Pancreas (tissue), 10 donors: ENCODE measurements around the gene TBC1D13. TPM values are rescaled to one million over a fixed set of nuclear protein-coding genes. Genes with fewer than 3 reads are reported as not detected.
A peak's percentile ranks its signal among the peaks of the same experiment; 100 is the strongest.
"Not testable (repeated sequence)": the region's sequence is repeated elsewhere in the genome, so short reads cannot be mapped to it uniquely, and the experiment has no call there.

Experiments
- ATAC-seq, 4 donors: fragments of 200-7000 bp; cut with Tn5 transposase; one replicate each; pipeline versions ENCODE4 v1.8.0 to v1.9.1; 2020; ENCODE audit warnings: mild to moderate bottlenecking in 4 of 4, moderate library complexity in 4 of 4
- DNase-seq, 6 donors: peaks; one replicate each; pipeline ENCODE4 v3.0.0-alpha.2; 2020
- FAIRE-seq: peaks from 2 replicates; lab custom pipeline; 2012; peaks lifted over from hg19 to GRCh38; lab: Jason Lieb, UNC
- H3K27ac ChIP-seq, 4 donors: fragments of 200-600 bp; sonication (generic); 1 replicate in 3 of 4; 2 replicates in 1 of 4; pipeline versions ENCODE4 v1.5.0 to v1.8.0; 2020
- H3K27me3 ChIP-seq, 4 donors: fragments of 200-600 bp; one replicate each; pipeline ENCODE4 v1.8.0; 2021
- H3K36me3 ChIP-seq, 3 donors: fragments of 200-600 bp; sonication (generic) in 1 of 3; one replicate each; pipeline versions ENCODE4 v1.5.0 to v1.8.0; 2020 to 2021
- H3K4me1 ChIP-seq, 3 donors: fragments of 200-600 bp; one replicate each; pipeline ENCODE4 v1.8.0; 2021
- H3K4me3 ChIP-seq, 4 donors: fragments of 200-600 bp; sonication (generic) in 2 of 4; one replicate each; pipeline versions ENCODE4 v1.5.0 to v1.8.0; 2020 to 2021
- H3K9me3 ChIP-seq, 4 donors: fragments of 200-600 bp; one replicate each; pipeline ENCODE4 v1.8.0; 2021
- CTCF ChIP-seq, 4 donors: fragments of 200-600 bp; sonication (generic) in 3 of 4; IDR thresholded peaks; one replicate each; pipeline versions ENCODE4 v1.5.0 to v1.8.0; 2021; ENCODE audit warnings: antibody characterized with exemption in 4 of 4
- WGBS, 2 donors: extraction: QIAGEN DNeasy Blood & Tissue Kit; methylation state at CpG; one replicate each; pipeline ENCODE4 v1.1.7; 2013; 5-methylcytosine and 5-hydroxymethylcytosine counted together
- intact Hi-C, 3 donors: fragments of 100-400 bp; cut with DNase I; formaldehyde crosslinking; loops; one replicate each; pipeline versions ENCODE4 v1.11.1 to v1.14.2; 2022
- polyA plus RNA-seq, 2 donors: library from polyadenylated mRNA; stranded (reverse); fragments of 200-250 nt; gene quantifications; one replicate each; pipeline ENCODE4 v1.2.3, GENCODE V29; 2013
- total RNA-seq, 6 donors: library from RNA; stranded (reverse); fragmentation: NEBNext Ultra II Directional in 4 of 6; extraction: Animal tissue kit (Norgen Biotek cat#: 25700) in 4 of 6; gene quantifications; one replicate each; pipeline versions ENCODE4 v1.2.1 to v1.2.4, GENCODE V29; 2021 to 2023
- donor health status: healthy with polysubstance abuse.
- donor health status: DM: no; HTN: no; CAD: no; lungs with moderate emphysema.
- donor health status: DM: no; HTN: no; CAD: no.
- donor health status: control.
- donor health status: control.
- donor health status: Bipolar disorder and iron deficiency.
- donor health status: DM: yes; HTN: yes; CAD: no.
- donor health status: DM: no; HTN: no; CAD: no.
- donor health status: DM: no; HTN: no; CAD: no.
- donor health status: DM: yes; HTN: yes; CAD: no.

Gene TBC1D13
- total and polyA plus RNA-seq, 8 donors, result 10.9 to 18.5 (median 13.9) TPM

DNA sequence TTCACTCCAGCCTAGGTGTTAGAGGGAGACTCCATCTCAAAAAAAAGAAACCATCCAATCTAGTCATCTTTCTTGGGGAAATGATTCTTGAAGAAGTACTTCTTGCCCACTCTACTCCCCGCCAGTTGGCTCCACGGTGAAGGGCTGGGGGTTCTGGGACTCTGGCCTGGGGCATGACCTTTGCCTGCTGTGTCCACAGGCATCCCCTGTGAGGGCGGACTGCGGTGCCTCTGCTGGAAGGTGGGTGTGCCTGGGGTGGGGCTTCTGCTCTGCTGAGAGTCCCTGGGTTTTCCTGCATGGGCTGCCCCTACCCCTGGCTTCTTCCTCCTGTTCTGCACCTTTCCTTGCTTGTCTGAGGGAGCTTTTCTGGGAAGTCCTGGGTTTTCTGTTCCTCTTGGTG, 3.5 kb downstream of the TBC1D13 start:
- WGBS, 2 donors, result 89 to 93% methylated on average over 4 of the region's 4 CpGs
- peaks cover 4 to 16% (median 4%) of the 10 kb centered on the region in 3 donors for H3K4me1 ChIP-seq
- no peaks in the 10 kb centered on the region for H3K9me3 ChIP-seq
- H3K4me3 ChIP-seq, result no peak overlapping the region
- FAIRE-seq (no peak), ATAC-seq (no peak), DNase-seq (no peak)
- no peak overlapping the region for H3K27ac ChIP-seq
- peaks cover 0 to 4% (median 0%) of the 10 kb centered on the region in 3 donors for H3K36me3 ChIP-seq
- intact Hi-C loops, result no loop called here
- TF ChIP-seq CTCF (IDR thresholded peaks at IDR 0.05), result no peak
- H3K27me3 ChIP-seq, result no peaks in the 10 kb centered on the region

DNA sequence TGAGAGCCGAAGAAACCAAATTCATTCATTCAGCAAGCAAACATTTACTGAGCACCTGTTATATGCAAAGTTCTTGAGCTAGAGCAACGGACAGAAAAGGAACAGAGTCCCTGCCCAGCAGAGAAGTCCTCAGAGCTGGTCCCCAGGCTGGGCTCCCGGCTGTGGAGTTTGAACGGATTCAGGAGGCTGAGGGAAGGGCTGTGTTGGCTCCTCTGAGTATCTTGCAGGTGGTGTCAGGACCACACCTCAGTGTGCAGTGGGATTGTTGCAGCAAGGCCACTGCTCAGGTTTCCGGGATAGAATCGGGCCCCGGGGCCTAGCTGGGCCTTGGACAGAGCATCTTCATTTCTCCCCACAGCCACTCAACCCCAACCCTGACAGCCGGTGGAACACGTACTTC, 5.1 kb downstream of the TBC1D13 start:
- WGBS, 2 donors, result 72 to 77% methylated on average over 9 of the region's 9 CpGs
- Histone ChIP-seq H3K9me3 (no peaks in the 10 kb centered on the region), H3K36me3 (peaks cover 0 to 5% (median 4%) of the 10 kb centered on the region in 3 donors), H3K27ac (no peak overlapping the region), H3K4me3 (no peak overlapping the region), H3K27me3 (no peaks in the 10 kb centered on the region), H3K4me1 (peaks cover 4 to 16% (median 4%) of the 10 kb centered on the region in 3 donors)
- DNase-seq (no peak), ATAC-seq (no peak), FAIRE-seq (no peak)
- no peak for TF ChIP-seq CTCF (IDR thresholded peaks at IDR 0.05)
- intact Hi-C loops, result no loop called here

- no peak for TF ChIP-seq CTCF (IDR thresholded peaks at IDR 0.05)
- ATAC-seq (peak; percentile 71 to 89 (median 76)), DNase-seq (peak in 4 of 6 donors; percentile 41 to 59 (median 49)), FAIRE-seq (no peak)
- intact Hi-C loops, result no loop called here
- Histone ChIP-seq H3K36me3 (peaks cover 0 to 15% (median 4%) of the 10 kb centered on the region in 3 donors), H3K9me3 (no peaks in the 10 kb centered on the region), H3K4me3 (no peak overlapping the region), H3K4me1 (peaks cover 2 to 14% (median 3%) of the 10 kb centered on the region in 3 donors), H3K27ac (peak overlapping the region in 2 of 4 donors; percentile 15 to 33), H3K27me3 (no peaks in the 10 kb centered on the region)
- WGBS, 2 donors, result 40% methylated on average over 8 of the region's 8 CpGs
Observed at GRCh38 chr9:128792978-128793686, 6.1 kb downstream of the TBC1D13 start.

DNA sequence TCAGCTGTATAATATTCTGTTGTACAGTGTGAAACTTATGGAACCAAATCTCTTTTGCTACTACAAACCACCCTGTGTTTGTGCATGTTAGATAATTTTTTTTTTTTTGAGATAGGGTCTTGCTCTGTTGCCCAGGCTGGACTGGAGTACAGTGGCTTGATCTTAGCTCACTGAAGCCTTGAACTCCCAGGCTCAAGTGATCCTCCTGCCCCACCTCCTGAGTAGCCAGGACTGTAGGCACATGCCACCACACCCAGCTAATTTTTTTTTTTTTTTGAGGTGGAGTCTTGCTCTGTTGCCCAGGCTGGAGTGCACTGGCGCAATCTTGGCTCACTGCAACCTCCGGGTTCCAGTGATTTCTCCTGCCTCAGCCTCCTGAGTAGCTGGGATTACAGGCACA, 7.9 kb downstream of the TBC1D13 start:
- H3K27ac ChIP-seq, H3K4me3 ChIP-seq, ATAC-seq, H3K9me3 ChIP-seq, H3K27me3 ChIP-seq, intact Hi-C loops, DNase-seq, FAIRE-seq: not testable (repeated sequence)
- peaks cover 0 to 28% (median 6%) of the 10 kb centered on the region in 3 donors for H3K36me3 ChIP-seq
- WGBS, 2 donors, result 38 to 40% methylated on average over 2 of the region's 2 CpGs
- peaks cover 0 to 11% (median 0%) of the 10 kb centered on the region in 3 donors for H3K4me1 ChIP-seq

DNA sequence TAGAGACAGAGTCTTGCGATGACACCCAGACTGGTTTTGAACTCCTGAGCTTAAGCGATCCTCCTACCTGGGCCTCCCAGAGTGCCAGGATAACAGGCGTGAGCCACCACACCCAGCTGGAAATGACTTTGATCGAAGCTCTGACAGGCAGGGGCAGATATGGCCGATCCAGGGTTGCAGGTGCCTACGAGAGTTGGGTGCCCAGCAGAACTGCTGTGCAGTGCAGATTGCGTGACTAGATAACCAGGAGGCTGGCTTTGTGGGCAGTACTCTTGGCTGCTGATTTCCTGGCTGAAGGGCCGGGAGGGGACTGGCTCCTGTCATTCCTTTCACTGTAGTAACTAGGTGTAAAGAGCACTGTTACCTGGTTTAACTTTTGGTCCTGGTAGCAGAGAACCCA, 11.8 kb downstream of the TBC1D13 start:
- 90% methylated on average over 8 of the region's 8 CpGs for WGBS, 2 donors
- DNase-seq (no peak), ATAC-seq (no peak), FAIRE-seq (no peak)
- TF ChIP-seq CTCF (IDR thresholded peaks at IDR 0.05), result no peak
- intact Hi-C loops, result no loop called here
- Histone ChIP-seq H3K4me1 (no peaks in the 10 kb centered on the region), H3K27ac (no peak overlapping the region), H3K36me3 (peaks cover 0 to 40% (median 2%) of the 10 kb centered on the region in 3 donors), H3K4me3 (no peak overlapping the region), H3K9me3 (no peaks in the 10 kb centered on the region), H3K27me3 (no peaks in the 10 kb centered on the region)
